Neural cell (in vitro differentiated cells): ENCODE measurements around the gene PRMT3.

Source experiments
- CTCF ChIP-seq: fragments of 450-650 bp; IDR thresholded peaks from 2 replicates; pipeline ENCODE4 v1.5.1; 2014; ENCODE audit warnings: antibody characterized with exemption, mild to moderate bottlenecking, moderate library complexity; ENCODE audit not compliant: poor library complexity, severe bottlenecking
- EP300 ChIP-seq: fragments of 450-650 bp; conservative IDR thresholded peaks from 2 replicates; pipeline ENCODE4 v1.6.1; 2014; ENCODE audit warnings: antibody characterized with exemption, mild to moderate bottlenecking, moderate library complexity; ENCODE audit not compliant: poor library complexity, severe bottlenecking
- EZH2 ChIP-seq: fragments of 200-600, 300-800 bp; shearing (Covaris generic), sonication (generic); IDR thresholded peaks from 2 replicates; pipeline ENCODE4 v1.6.1; 2014; ENCODE audit warnings: antibody characterized with exemption, low read length, borderline replicate concordance, mild to moderate bottlenecking; ENCODE audit not compliant: insufficient read depth, poor library complexity, severe bottlenecking
- MXI1 ChIP-seq: fragments of 450-650 bp; conservative IDR thresholded peaks from 2 replicates; pipeline ENCODE4 v1.6.1; 2014; ENCODE audit warnings: antibody characterized with exemption, mild to moderate bottlenecking; ENCODE audit not compliant: poor library complexity, severe bottlenecking
- POLR2AphosphoS5 ChIP-seq: IDR thresholded peaks from 2 replicates; pipeline ENCODE4 v1.6.1; 2012
- RAD21 ChIP-seq: fragments of 450-650 bp; conservative IDR thresholded peaks from 2 replicates; pipeline ENCODE4 v1.6.1; 2014; ENCODE audit warnings: antibody characterized with exemption, mild to moderate bottlenecking, moderate library complexity
- REST ChIP-seq: IDR thresholded peaks from 2 replicates; pipeline ENCODE4 v1.6.1; 2012; ENCODE audit warnings: borderline replicate concordance
- SMC3 ChIP-seq: fragments of 450-650 bp; conservative IDR thresholded peaks from 2 replicates; pipeline ENCODE4 v1.6.1; 2014; ENCODE audit warnings: antibody characterized with exemption, mild to moderate bottlenecking, moderate library complexity; ENCODE audit not compliant: poor library complexity
- TAF1 ChIP-seq: IDR thresholded peaks from 2 replicates; pipeline ENCODE4 v1.6.1; 2012; ENCODE audit warnings: low read depth

- TF ChIP-seq CTCF (no peak), RAD21 (no peak), REST (no peak), MXI1 (no peak), EZH2 (no peak), POLR2AphosphoS5 (no peak), SMC3 (no peak), EP300 (no peak), TAF1 (no peak)
Measured at GRCh38 chr11:20452585-20452984, 65.1 kb downstream of the PRMT3 start.
